ENCODE measurements around the gene BSPRY.

DNA sequence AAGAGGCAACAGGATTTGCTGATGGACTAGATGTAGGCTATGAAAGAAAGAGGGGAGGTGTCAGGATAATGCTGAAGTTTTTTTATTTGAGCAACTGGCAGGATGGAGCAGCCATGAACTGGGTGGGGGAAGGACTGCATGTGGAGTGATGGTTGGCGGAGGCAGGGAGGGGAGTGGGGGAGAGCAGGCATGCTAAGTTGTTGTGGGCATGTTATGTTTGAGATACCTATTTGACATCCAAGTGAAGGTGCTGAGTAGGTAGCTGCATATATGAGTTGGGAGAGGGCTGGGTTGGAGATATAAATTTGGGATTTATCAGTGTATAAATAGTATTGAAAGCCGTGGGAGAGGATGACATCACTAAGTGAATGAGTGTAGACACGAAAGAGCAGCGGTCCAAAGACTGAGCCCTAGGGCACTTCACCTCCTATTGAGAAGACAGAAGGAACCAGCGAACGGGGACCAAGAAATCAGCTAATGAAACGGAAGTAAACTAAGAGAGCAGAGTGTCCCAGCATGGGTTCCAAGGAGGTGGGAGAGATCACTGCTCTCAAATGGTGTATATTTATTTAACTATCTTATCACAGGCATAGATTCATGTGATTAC, 7.4 kb downstream of the BSPRY start:
- TF ChIP-seq, protein P1, sequence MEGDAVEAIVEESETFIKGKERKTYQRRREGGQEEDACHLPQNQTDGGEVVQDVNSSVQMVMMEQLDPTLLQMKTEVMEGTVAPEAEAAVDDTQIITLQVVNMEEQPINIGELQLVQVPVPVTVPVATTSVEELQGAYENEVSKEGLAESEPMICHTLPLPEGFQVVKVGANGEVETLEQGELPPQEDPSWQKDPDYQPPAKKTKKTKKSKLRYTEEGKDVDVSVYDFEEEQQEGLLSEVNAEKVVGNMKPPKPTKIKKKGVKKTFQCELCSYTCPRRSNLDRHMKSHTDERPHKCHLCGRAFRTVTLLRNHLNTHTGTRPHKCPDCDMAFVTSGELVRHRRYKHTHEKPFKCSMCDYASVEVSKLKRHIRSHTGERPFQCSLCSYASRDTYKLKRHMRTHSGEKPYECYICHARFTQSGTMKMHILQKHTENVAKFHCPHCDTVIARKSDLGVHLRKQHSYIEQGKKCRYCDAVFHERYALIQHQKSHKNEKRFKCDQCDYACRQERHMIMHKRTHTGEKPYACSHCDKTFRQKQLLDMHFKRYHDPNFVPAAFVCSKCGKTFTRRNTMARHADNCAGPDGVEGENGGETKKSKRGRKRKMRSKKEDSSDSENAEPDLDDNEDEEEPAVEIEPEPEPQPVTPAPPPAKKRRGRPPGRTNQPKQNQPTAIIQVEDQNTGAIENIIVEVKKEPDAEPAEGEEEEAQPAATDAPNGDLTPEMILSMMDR (IDR thresholded peaks at IDR 0.05) = no peak
- TF ChIP-seq EZH2 (IDR thresholded peaks at IDR 0.05; ENCODE audit: borderline replicate concordance, insufficient read depth, low read depth, low read length, poor library complexity, severe bottlenecking) = no peak

Data from B cell (primary cell).